MM.1S (cell line): ENCODE data around the gene MORC3.
"Not testable (repeated sequence)": the region's sequence is repeated elsewhere in the genome, so short reads cannot be mapped to it uniquely, and the experiment has no call there.

Source experiments
- DNase-seq: peaks from one replicate; pipeline ENCODE4 v3.0.0-alpha.2; 2015
- H2AFZ ChIP-seq: fragments of 300-600 bp; sonication (generic); 2 replicates; pipeline ENCODE4 v1.6.0; 2016; ENCODE audit warnings: antibody characterized with exemption, low read length
- H3F3A ChIP-seq: fragments of 300-600 bp; sonication (generic); 2 replicates; pipeline ENCODE4 v1.6.1; 2016; ENCODE audit warnings: mild to moderate bottlenecking, antibody characterized with exemption, low read length, moderate library complexity, mixed read lengths; ENCODE audit not compliant: insufficient read depth
- H3K27ac ChIP-seq: fragments of 300-600 bp; sonication (generic); 2 replicates; pipeline ENCODE4 v1.5.1; 2016; ENCODE audit warnings: mild to moderate bottlenecking, low read length
- H3K27me3 ChIP-seq: fragments of 300-600 bp; sonication (generic); replicated peaks from 2 replicates; pipeline ENCODE4 v1.6.0; 2016; ENCODE audit warnings: low read length; ENCODE audit not compliant: insufficient read depth
- H3K36me3 ChIP-seq: fragments of 300-600 bp; sonication (generic); replicated peaks from 2 replicates; pipeline ENCODE4 v1.6.1; 2016; ENCODE audit warnings: mild to moderate bottlenecking, low read length, mixed read lengths; ENCODE audit not compliant: insufficient read depth
- H3K4me1 ChIP-seq: fragments of 300-600 bp; sonication (generic); 2 replicates; pipeline ENCODE4 v1.6.1; 2016; ENCODE audit warnings: low read length, mixed read lengths
- H3K4me2 ChIP-seq: fragments of 300-600 bp; sonication (generic); 2 replicates; pipeline ENCODE4 v1.6.0; 2016; ENCODE audit warnings: low read depth, low read length
- H3K4me3 ChIP-seq: fragments of 300-600 bp; sonication (generic); 2 replicates; pipeline ENCODE4 v1.5.1; 2016; ENCODE audit warnings: low read length, mixed read lengths
- H3K79me2 ChIP-seq: fragments of 300-600 bp; sonication (generic); 2 replicates; pipeline ENCODE4 v1.6.1; 2016; ENCODE audit warnings: mixed run types, low read length, mixed read lengths
- H3K9ac ChIP-seq: fragments of 300-600 bp; sonication (generic); 2 replicates; pipeline ENCODE4 v1.6.1; 2016; ENCODE audit warnings: low read length, mixed read lengths
- H3K9me2 ChIP-seq: fragments of 300-600 bp; sonication (generic); replicated peaks from 2 replicates; pipeline ENCODE4 v1.6.1; 2016; ENCODE audit warnings: mild to moderate bottlenecking, low read length, mixed read lengths; ENCODE audit not compliant: insufficient read depth
- H3K9me3 ChIP-seq: fragments of 300-600 bp; sonication (generic); replicated peaks from 2 replicates; pipeline ENCODE4 v1.6.1; 2016; ENCODE audit warnings: mild to moderate bottlenecking, low read length, mixed read lengths; ENCODE audit not compliant: insufficient read depth
- H4K20me1 ChIP-seq: fragments of 300-600 bp; sonication (generic); 2 replicates; pipeline ENCODE4 v1.6.1; 2016; ENCODE audit warnings: mild to moderate bottlenecking, low read length, moderate library complexity, mixed read lengths; ENCODE audit not compliant: insufficient read depth
- CTCF ChIP-seq: fragments of 300-600 bp; sonication (generic); IDR thresholded peaks from 2 replicates; pipeline ENCODE4 v1.5.1; 2016; ENCODE audit warnings: antibody characterized with exemption, low read length, mixed read lengths
- EZH2 ChIP-seq: fragments of 300-600 bp; sonication (generic); optimal IDR thresholded peaks from 2 replicates; pipeline ENCODE3; 2017; ENCODE audit warnings: low read depth, mild to moderate bottlenecking, antibody characterized with exemption, low read length, mixed read lengths
- EZH2phosphoT487 ChIP-seq: fragments of 300-600 bp; sonication (generic); IDR thresholded peaks from 2 replicates; pipeline ENCODE4 v1.6.1; 2018; ENCODE audit warnings: antibody characterized with exemption, low read length

Gene MORC3

GRCh38 chr21:36310016-36310415 lies 10.0 kb upstream of the MORC3 start:
- peaks cover 9% of the 10 kb centered on the region; the same call in 1 of the 2 replicates for H3K27me3 ChIP-seq
- no peak overlapping the region for H3K27ac ChIP-seq
- no peaks in the 10 kb centered on the region for H3K36me3 ChIP-seq
- no peaks in the 10 kb centered on the region for H3K4me1 ChIP-seq
- peak; percentile 72 for DNase-seq
- TF ChIP-seq EZH2 (no peak), EZH2phosphoT487 (no peak), CTCF (no peak)
- H3F3A ChIP-seq, result no peaks in the 10 kb centered on the region
- H4K20me1 ChIP-seq, result no peaks in the 10 kb centered on the region
- H3K4me2 ChIP-seq, result no peak overlapping the region
- H3K4me3 ChIP-seq, result no peak overlapping the region
- no peaks in the 10 kb centered on the region for H3K79me2 ChIP-seq
- H3K9me3 ChIP-seq, result no peaks in the 10 kb centered on the region
- H2AFZ ChIP-seq, result no peak overlapping the region
- H3K9ac ChIP-seq, result no peak overlapping the region
- no peaks in the 10 kb centered on the region for H3K9me2 ChIP-seq

- not testable (repeated sequence) for H3K4me3 ChIP-seq, H2AFZ ChIP-seq, H3K36me3 ChIP-seq, H3K9me2 ChIP-seq, H3K79me2 ChIP-seq, DNase-seq, H3K27ac ChIP-seq, H3K27me3 ChIP-seq, H3K4me1 ChIP-seq, H3K9me3 ChIP-seq, H3K9ac ChIP-seq, H3K4me2 ChIP-seq, H3F3A ChIP-seq, H4K20me1 ChIP-seq
These were observed 6.6 kb upstream of the MORC3 start for GRCh38 chr21:36313446-36313845.

GRCh38 chr21:36316045-36316444 lies 4.0 kb upstream of the MORC3 start:
- H4K20me1 ChIP-seq, H3K36me3 ChIP-seq, DNase-seq, H3K9me2 ChIP-seq, H3K9ac ChIP-seq, H3K4me3 ChIP-seq, H3K27ac ChIP-seq, H3K9me3 ChIP-seq, H3K27me3 ChIP-seq, H2AFZ ChIP-seq, H3K4me2 ChIP-seq, H3K4me1 ChIP-seq, H3K79me2 ChIP-seq: not testable (repeated sequence)
- H3F3A ChIP-seq, result peaks cover 14% of the 10 kb centered on the region; the same call in 1 of the 2 replicates

- Histone ChIP-seq H3K4me2 (no peak overlapping the region), H4K20me1 (no peaks in the 10 kb centered on the region), H3K4me1 (peaks cover 9% of the 10 kb centered on the region; the same call in 1 of the 2 replicates), H3K4me3 (no peak overlapping the region), H3K9me3 (no peaks in the 10 kb centered on the region), H3K79me2 (peaks cover 15% of the 10 kb centered on the region), H2AFZ (no peak overlapping the region), H3F3A (peaks cover 18% of the 10 kb centered on the region; the same call in 1 of the 2 replicates), H3K27ac (no peak overlapping the region), H3K27me3 (peaks cover 4% of the 10 kb centered on the region), H3K9me2 (no peaks in the 10 kb centered on the region), H3K36me3 (no peaks in the 10 kb centered on the region), H3K9ac (no peak overlapping the region)
- DNase-seq, result no peak
- TF ChIP-seq EZH2 (no peak), EZH2phosphoT487 (no peak), CTCF (no peak)
These were observed 3.0 kb upstream of the MORC3 start for GRCh38 chr21:36316872-36317484.

GRCh38 chr21:36319406-36319766 lies 611 bp upstream of the MORC3 start:
- not testable (repeated sequence) for H3K27me3 ChIP-seq, H3K36me3 ChIP-seq, H3K4me1 ChIP-seq, H3K9me2 ChIP-seq, H4K20me1 ChIP-seq, DNase-seq, H3K9me3 ChIP-seq
- Histone ChIP-seq H3K27ac (peak overlapping the region; percentile 62), H3K4me2 (peak overlapping the region; percentile 85), H3F3A (peaks cover 18% of the 10 kb centered on the region; the same call in 1 of the 2 replicates), H2AFZ (peak overlapping the region; percentile 75), H3K9ac (peak overlapping the region; percentile 50), H3K4me3 (peak overlapping the region; percentile 52), H3K79me2 (peaks cover 39% of the 10 kb centered on the region)
